ENCODE measurements around the gene DUSP6. TPM values are rescaled to one million over a fixed set of nuclear protein-coding genes. Genes with fewer than 3 reads are reported as not detected.

Gene DUSP6
- polyA plus RNA-seq, 12 donors: 31.2 to 73.8 (median 56.0) TPM; not detected in 1

DNA sequence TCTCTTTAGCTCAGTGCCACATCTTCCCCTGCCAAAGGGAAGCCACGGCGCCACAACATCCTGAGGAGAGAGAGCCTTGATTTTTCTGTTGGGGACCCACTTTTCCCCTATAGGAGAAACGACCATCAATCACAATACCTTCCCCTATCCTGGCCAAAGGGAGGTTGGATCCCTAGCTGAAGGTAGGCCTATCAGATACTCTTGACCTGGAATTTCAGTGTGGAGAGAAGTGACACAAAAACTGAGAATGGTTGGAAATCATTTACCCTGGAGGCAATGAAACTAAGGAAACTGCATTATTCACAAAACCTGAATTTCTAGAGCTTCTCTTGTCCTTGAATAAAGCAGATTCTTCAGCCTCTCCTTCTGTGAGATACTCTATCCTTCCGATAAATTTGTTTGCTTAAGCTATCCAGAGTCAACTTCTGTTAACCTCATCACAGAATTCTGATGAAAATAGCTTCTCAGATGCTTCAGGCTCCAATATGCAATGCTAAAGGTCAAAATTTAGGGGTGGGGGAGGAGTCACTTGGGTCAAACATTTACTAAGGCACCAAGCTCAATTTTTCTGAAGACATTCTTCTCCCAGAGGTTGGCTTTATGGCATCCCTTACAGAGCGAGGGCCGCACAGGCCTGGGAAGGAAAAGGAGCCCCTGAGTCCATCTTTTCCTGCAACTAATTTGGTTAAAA lies 27.0 kb upstream of the DUSP6 start:
- no peak for DNase-seq

GRCh38 chr12:89376844-89377243 lies 24.5 kb upstream of the DUSP6 start:
- no peak for DNase-seq

- DNase-seq: no peak
Observed at GRCh38 chr12:89376202-89376529, 23.9 kb upstream of the DUSP6 start.

- peak; percentile 31 for DNase-seq
Observed at GRCh38 chr12:89373763-89374572, 21.7 kb upstream of the DUSP6 start.

DNA sequence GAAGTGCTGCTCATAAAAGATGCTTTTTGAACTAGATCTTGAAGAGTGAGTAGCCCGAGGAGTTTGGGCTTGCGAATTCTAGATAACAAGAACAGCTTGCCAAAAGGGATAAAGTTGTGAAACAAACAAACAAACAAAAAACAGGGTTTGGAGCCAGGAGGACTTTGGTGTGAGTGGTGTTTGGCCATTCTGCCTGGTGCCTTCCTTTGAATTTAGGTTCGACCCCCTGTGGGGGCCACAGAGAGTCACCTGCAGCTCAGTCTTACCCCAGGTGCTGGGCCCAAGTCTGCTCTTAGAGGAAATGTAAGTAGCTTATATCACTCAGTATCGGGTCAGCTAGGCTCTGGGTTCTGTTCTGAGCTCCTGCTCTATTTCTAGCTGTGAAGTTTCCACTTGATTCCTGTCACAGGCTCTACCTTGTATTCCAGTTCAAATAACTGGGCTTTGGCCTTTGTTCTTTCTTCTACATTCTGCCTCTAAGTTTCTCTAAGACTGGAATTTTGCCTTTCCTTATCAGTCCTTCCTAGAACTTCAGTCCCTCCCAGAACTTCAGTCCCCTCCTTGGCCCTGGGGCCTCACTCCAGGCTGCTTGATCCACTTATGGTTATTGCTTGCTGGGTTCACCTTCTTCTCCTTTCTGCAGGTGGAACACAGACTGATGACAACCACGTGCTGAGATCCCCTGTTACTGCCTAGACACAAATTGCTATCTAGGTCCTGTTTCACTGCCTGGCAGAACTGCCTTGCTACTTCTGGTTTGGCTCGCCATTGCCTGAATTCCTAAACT lies 20.5 kb upstream of the DUSP6 start:
- no peak for DNase-seq

DNA sequence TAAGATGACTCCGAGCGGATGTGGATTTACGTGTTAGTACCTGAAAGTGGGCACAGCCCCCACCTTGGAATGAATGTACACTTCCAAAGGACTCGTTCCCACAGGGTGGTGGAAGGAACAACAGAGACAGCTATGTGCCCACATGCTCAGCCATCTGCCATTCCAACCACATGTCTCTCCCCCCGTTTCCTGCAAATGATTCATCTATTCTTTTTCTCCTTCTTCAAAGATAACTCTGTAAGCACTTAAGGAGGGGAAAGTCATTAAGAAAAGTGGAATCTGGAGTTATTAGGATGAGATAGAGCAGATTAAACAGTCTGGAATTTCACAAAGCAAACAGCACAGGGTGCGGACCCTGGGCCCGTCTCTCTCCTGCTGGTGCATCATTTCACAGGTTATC lies 18.5 kb upstream of the DUSP6 start:
- no peak for DNase-seq

DNA sequence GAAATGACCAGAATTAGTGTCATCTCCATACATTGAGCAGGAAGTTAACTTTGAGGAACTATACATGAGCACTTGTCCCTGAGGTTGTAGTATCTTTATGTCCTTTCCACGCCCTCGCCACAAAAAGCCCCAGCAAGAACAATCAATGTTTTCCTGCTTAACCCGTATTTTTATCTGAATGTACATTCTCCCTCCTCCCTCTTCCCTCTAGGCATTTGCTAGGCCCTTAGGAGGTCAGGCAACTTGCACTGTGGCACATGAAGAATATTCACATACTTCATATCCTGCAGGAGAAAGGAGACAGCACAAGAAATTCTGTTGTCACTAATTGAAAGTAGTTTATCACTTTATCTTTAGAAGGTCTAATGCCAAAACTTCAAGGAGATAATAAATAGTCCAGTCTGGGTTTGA lies 18.1 kb upstream of the DUSP6 start:
- no peak for DNase-seq

GRCh38 chr12:89369166-89369565 lies 16.9 kb upstream of the DUSP6 start:
- no peak for DNase-seq

DNA sequence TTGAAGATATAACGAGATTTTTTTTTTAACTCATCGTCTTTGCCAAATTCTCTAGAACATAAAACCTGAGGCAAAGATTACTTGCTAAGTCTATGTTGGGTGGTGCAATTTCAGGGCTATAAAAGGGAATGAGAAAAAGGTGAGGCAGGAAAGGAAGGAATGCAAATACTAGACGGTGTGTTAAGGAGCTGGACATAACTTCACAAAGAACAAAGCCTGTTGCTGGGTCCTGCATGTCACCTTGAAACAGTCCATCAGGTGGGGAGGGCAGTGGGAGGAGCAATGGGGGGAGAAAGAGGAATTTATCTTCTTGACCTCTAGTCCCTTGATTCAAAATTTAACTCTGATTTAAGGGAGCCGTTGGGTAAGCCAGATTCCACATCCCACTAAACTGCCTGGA lies 16.1 kb upstream of the DUSP6 start:
- no peak for DNase-seq

DNA sequence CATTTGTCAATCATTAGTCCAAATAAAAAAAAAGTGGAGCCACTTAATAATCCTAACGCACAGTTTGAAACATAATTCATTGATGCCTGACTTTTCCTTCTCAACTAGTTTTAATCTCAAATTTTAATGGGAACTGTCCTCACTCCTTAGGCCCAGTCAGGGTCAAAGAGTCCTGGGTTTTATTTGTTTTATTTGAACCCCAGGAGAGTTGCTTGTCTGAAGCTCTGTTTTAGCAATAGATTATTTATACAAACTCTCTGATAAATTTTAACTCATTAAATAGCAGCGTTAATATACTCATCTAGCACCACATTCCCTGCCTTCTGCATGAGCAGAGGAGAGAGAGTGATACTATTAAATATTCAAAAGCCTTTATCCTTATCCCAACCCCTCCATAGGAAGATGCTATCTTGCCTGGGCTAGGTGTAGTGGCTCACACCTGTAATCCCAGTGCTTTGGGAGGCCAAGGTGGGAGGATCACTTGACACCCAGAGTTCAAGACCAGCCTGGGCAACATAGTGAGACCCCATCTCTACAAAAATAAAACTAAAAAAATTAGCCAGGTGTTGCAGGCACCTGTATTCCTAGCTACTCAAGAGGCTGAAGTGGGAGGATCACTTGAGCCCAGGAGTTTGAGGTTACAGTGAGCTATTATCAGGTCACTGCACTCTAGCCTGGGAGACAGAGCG lies 14.5 kb upstream of the DUSP6 start:
- no peak for DNase-seq

- no peak for DNase-seq
Observed at GRCh38 chr12:89364631-89365030, 12.3 kb upstream of the DUSP6 start.

DNA sequence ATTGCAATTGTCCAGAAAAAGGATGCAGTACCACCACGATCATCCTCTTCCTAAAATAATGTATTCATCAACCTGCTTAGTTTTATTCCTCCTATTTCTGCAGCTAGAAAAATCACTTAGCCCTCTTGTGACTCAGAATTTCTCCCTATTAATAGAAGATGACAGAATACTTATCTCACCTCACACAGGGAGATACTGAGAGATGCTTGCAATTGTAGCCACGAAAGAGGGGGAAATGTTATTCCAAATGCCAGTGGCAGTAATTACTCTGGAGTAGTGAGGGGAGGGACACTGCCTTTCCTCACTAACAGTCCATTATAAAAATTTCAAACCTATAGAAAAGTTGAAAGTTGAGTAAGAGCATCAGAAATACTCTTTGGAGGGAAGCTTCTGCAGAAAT lies 11.8 kb upstream of the DUSP6 start:
- no peak for DNase-seq

DNA sequence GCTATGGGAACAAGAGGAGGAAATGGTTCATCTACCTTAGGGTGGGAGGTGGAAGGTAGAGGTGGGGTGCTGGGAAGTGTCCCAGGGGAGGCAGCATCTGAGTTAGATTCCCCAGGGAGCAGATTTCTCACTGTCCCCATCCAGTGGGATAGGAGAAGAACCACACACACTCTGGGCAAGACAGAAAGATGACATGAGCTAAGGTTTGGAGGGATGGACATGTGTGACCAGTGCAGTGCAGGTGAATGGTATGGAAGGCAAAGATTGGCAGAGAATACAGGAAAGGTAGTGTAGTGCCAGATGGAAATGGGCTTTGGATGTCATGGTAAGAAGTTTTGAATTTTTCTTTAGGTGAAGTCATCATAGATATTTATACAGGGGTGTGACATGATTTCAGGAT lies 11.3 kb upstream of the DUSP6 start:
- no peak for DNase-seq

DNA sequence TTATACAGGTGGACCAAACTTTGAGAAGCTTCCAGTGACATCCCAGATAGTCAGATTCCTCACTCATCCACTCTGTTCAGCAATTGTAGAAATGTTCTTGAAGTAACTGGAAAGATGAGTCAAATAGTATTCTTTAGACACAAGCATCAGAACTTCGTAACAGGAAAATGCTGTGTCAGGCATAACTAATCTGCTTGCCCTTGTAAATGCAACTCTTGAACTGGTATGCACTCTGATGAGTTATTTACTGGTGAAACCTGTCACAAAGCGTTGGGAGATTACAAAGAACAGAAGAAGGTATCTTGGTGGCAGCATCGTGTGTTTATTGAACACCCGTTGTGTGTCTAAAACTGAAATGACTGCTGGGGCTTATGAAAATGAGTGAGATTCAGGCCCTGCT lies 10.8 kb upstream of the DUSP6 start:
- no peak for DNase-seq

DNA sequence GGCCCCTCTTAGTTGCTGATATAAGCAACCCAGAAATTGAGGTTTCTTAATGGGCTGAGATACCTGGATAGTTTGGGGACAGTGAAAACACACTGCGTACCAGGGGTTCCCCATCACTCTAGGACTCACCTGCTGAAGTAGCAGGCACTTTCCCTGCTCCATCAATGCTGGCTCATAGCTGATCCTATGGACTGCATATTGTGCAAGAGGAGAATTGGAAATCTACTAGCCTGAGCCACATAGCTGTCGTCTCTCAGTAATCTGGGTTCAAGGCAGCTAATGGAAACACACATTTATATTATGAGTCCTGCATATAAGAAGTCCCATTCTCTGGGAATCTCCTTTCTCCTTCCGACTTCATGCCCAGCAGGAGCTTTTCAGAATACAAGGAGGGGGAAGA lies 7.3 kb upstream of the DUSP6 start:
- no peak for DNase-seq

DNA sequence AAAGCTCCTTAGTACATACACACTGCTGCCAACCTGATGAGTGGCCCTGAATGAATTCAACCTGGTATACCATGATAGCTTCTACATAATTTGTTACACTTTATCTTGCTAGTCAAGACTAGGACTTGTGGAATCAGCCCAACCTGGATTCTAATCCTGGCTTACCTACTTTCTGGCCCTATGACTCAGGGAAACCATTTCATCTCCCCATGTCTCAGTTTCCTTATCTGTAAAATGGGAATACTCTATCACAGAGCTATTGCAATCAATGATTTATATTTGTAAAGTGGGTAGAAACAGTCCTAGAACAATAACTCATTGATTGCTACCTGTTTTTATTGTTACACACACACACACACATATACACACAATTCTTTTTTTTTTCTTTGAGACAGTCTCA lies 6.5 kb upstream of the DUSP6 start:
- no peak for DNase-seq

DNA sequence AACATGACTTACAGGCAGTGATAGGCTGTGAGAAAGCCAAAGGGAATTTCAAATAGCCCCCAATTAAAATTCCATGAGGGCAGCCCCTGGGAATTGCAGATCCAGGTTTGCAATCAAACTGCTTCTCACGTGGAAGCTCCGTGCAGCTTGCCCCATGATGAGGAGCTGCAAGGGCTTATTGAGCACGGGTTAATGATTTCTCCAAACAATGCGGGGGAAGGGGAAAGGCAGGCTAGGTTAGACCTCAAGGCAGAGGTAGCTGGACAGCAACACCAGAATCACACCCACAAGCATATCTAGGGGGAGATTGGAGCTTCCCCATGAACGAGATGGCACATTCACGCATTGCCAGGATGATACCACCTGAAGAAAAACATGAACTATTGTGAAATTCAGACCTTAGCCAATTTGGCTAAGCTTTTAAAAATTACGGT lies 5.0 kb upstream of the DUSP6 start:
- no peak for DNase-seq

DNA sequence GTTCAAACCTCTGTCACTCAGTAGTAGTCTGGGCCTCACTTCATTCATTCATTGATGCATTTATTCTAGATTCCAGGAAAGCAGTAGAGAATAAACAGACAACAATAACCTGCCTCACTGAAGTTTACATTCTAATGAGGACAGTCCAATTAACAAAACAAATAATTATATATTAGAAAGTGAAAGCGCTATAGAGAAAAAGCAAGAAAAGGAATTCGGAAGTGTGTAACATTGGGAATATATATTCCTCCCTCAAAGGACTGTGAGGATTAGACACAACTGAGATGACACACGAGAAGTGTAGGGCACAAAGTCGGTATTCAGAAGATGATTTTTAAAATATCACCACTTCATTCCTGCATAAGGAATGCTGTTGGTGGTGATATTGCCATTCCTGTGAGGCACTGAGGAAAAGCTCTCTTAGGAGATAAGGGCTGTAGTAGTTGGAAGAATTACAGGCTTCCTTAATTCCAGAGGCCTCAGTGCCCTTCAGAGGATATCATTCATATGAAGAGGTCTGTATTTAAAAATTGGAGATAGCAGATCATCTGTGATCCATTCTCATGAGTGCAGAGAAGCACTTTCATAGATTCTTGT lies 3.9 kb upstream of the DUSP6 start:
- no peak for DNase-seq

GRCh38 chr12:89355243-89356068 lies 3.2 kb upstream of the DUSP6 start:
- DNase-seq: no peak

GRCh38 chr12:89354612-89355067 lies 2.3 kb upstream of the DUSP6 start:
- peak; percentile 45 for DNase-seq

Measured in muscle of arm (tissue), 12 donors.